Stimulated activated naive CD8-positive, alpha-beta T cell treated with anti-CD3 and anti-CD28 coated beads, Interleukin-15, Interleukin-2, amounts not matched to agents 100 U/mL and 50 U/mL, for 24 hours (primary cell): Measurements from ENCODE around the gene NABP1.

Experiments used
- ATAC-seq: fragments of 150-1000 bp; cut with Tn5 transposase; one replicate; pipeline ENCODE4 v1.10.0; 2021
- DNase-seq: peaks from one replicate; pipeline ENCODE4 v3.0.0; 2021

The NABP1 gene

GRCh38 chr2:191649519-191649918 is 28.4 kb upstream of the NABP1 start:
- DNase-seq (no peak), ATAC-seq (no peak)

DNA sequence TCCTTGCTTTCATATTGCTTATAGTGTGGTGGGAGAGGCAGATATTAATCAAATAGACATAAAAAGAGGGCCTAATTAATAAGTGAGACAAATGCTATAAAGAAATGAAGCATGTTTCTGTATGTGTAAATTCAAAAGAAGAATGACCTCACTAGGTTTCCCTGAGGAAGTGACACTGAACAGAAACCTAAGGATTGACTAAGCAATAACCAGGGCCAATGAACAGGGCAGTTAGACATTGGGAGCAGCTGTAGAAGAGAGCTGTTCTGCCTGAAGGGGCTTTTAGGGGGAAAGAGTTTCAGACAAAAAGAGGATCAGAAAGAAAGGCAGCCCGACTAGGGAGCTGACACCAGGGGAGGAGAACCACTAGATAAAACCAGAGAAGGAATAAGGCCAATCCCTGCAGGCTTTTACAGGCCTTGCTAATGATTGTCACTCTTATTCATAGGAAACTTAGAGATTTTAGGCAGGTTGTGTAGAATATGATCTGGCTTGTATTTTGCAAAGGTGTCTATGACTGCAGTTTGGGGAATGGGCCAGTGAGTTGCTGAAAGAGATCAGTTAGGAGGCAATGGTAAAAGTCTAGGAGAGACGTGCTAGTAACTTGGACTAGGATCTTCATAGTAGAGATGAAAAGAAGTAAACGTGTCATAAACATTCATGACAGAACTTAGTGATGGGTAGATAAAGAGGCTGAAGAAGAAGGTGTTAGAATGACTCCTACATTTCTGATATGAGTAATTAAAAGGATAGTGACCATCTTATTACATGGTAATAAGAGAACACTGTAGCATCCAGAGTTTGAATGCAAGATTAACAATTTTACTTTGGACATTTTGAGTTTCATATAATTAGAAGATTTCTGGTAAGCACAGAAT is 26.8 kb upstream of the NABP1 start:
- DNase-seq (no peak), ATAC-seq (peak; percentile 82)

- ATAC-seq, result no peak
- DNase-seq, result no peak
These were observed 24.1 kb upstream of the NABP1 start for GRCh38 chr2:191653667-191654391.

DNA sequence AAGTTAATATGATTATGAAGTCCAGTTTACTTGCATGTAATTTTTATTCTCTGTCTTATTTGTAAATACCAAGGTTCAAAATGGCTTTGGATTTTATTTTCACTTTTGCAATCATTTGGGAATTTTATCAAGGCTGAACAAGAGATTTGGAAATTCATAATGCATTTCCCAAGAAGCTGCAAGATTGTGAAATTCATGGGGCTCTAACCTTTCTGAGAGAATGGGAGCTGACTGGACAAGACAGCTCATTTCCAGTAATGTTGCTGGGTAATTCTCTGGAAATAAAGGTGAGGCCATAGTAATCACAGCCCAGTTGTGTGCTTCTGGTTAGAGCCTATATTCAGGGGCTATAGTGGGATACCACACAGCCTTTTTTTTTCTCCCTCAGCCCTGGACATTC is 21.5 kb upstream of the NABP1 start:
- ATAC-seq (no peak), DNase-seq (no peak)

- ATAC-seq (no peak), DNase-seq (no peak)
These were observed 21.1 kb upstream of the NABP1 start for GRCh38 chr2:191656792-191657191.

DNA sequence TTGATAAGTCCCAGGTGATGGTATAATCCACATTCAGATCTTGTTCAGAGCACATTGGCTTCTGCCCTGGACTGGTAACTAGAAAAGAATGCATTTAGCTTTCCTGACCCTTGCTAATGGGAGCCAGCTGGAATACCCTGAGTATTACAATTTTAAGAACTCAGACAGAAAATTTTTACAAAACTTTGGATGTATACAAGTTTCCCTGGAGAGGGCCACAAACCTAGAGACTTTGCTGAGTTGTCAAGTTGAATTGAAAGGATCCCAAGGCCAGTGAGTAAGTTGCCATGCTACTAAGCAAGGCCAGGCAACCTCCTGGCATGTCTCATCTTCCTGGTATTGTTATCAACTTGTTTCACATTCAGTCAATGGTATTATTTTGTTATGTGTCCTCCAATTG is 20.0 kb upstream of the NABP1 start:
- ATAC-seq (no peak), DNase-seq (no peak)

DNA sequence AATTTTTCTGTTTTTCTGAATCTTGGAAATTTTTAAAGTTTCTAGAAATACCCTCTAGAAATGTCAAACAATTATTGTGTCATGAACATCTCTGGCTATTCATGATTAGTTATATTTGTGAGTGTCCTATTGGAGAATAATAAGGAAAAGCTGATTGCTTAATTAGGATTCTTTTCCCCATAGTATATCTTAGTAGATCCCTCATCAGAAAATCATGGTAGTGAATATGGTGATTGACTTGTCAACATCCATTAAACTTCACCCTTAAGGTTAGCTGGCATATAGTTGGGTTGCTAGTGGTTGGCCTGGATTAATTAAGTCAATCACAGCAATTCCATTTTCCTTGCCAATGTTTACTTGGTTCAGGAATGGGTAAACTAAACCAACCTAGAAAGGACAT is 18.7 kb upstream of the NABP1 start:
- DNase-seq (no peak), ATAC-seq (no peak)

DNA sequence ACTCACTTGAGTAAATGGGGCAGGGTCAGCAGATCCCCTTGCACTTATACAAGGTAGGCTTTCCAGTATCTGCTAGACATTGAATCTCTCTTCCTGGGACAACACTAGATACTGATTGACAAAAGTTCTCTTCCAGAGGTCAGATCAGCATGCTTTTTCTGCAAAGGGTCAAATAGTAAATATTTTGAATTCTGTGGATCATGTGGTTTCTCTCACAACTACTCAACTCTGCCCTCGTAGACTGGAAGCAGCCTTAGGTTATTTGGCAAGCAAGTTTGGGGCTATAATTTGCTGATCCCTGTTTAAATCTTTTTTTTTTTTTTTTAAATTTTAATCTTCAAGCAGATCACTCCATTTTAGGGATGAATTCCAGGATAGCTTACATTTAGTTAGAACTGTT is 17.4 kb upstream of the NABP1 start:
- DNase-seq (no peak), ATAC-seq (no peak)

DNA sequence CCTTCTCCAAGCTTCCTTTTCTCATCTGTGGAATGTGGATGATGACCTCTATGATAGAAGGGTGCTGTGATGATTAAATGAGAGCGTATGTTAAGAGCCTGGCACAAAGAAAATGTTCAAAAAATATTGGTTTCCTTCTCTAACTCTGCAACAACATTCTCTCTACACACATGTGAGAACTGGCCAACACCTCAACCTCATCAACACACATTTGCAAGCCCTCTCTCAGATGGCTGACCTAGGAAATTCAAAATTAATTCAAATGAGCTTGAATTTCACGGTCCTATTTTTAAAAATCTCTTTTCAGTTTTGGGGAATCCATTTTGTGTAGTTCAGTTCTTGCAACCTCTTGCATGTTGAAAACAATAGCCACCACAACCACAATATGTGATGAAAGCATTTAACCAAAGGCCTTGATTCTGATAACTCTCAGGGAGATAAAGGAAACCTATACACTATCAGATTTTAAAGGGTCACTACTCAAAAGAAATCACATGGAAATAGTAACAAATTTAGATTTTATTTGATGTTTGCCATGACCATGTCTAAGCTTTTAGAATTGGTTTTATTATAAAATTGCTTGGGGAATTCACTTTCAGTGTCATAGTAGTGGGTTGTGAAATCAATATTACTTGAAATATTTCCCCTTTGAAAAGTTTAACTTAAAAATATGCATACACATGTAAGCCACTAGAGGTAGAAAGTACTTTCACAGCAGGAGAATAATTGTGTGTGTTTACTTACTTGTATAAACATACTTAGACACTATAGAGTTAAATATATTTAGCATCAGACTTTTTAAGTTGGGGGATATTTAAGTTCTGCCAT is 16.6 kb upstream of the NABP1 start:
- no peak for ATAC-seq
- no peak for DNase-seq

- peak; percentile 60 for ATAC-seq
- no peak for DNase-seq
These were observed 12.9 kb upstream of the NABP1 start for GRCh38 chr2:191664823-191665677.

- DNase-seq (no peak), ATAC-seq (no peak)
These were observed 11.7 kb upstream of the NABP1 start for GRCh38 chr2:191666226-191666625.

DNA sequence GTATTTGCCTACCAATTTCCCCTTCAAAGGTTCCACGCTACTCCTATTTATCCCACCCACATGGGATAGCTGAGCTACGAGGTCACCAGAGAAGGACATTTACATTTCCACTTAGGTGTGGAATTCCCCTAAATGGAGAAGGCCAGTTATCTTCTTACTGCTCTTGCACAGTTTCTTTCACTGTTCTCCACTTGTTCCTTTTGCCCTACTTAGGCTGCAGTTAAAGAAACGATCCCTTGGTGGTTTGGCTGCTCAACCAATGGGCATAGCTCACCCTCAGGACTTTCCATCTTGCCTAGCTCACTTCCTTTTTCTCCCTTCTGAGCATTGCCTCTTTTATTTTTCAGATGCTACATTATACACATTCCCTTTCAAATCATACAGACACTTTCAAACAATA is 11.2 kb upstream of the NABP1 start:
- DNase-seq (no peak), ATAC-seq (peak; percentile 83)

DNA sequence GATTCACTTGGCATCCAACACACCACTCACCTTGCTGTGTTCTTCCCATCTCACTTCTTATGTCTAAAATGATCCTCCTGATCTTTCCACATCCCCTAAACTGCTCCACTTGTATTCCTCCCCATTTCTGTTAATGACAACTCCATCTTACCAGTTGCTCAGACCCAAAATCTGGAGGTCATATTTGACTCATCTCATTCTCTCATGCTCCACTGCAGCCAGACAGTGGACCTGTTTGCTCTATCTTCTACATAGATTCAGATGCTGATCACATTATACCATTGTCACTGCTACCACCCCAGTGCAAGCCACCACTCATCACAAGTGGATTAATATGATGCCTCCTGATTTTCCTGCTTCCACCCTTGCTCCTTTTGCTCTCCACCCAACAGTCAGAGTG is 7.9 kb upstream of the NABP1 start:
- ATAC-seq, result no peak

GRCh38 chr2:191670787-191671186 is 7.1 kb upstream of the NABP1 start:
- DNase-seq (no peak), ATAC-seq (no peak)

More for the DNA sequence above, 7.9 kb upstream of the NABP1 start:
- no peak for DNase-seq

GRCh38 chr2:191675807-191676721 is 1.9 kb upstream of the NABP1 start:
- ATAC-seq, result peak; percentile 16
- peak; percentile 58 for DNase-seq

DNA sequence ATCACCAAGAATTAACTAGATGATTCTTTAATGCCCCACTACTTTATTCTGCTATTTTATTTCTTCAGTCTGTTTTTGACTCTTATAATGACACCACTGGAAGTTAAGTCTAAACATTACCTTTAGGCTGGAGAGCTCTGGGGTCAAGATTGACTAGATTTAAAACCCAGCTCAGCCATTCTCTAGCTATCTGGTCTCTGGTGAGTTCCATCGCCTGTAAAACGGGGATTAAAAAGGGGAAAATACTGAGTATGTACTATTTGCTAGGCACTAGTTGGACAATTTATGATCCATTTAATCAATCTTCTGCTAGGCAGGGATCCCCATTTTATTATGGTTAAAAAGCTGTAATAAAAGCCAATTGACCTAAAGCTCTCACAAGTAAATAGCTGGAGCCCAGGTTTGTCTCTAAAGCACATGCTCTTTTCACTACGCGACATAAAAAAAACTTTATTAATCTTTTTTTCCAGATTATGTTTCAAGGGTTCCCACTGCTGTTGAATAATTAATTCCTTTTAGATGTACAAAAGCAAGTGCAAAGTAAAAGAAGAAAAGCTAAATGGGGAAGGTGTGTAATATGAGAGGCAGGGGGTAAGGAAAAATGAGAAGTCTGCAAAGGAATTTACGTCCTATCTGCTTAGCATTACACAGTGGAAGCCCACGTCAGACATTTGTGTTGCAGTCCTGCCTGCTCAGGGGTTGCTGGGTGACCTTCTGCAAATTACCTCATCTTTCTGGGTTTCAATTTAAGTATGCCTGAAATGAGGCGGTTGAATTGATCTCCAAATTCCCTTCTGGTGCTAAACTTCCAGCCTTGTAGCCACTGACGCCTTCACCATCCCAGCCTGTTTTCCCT is 918 bp upstream of the NABP1 start:
- peak; percentile 53 for DNase-seq
- peak; percentile 60 for ATAC-seq

GRCh38 chr2:191678437-191679100 is 633 bp downstream of the NABP1 start:
- DNase-seq (peak; percentile 82), ATAC-seq (peak; percentile 6)

GRCh38 chr2:191679818-191680600 is 2.1 kb downstream of the NABP1 start:
- ATAC-seq, result peak; percentile 17
- no peak for DNase-seq
